ENCODE data around the gene CLK3.

- TF ChIP-seq POLR2AphosphoS5 (IDR thresholded peaks at IDR 0.05; ENCODE audit: low read depth, low read length) (no peak), TAF1 (IDR thresholded peaks at IDR 0.05; ENCODE audit: borderline replicate concordance, low read depth, low read length) (no peak), POLR2A (IDR thresholded peaks at IDR 0.05; ENCODE audit: low read depth, low read length) (no peak)
Observed at GRCh38 chr15:74641151-74641550, 25.5 kb downstream of the CLK3 start.
